ENCODE measurements around the gene TANC1.

The TANC1 gene

DNA sequence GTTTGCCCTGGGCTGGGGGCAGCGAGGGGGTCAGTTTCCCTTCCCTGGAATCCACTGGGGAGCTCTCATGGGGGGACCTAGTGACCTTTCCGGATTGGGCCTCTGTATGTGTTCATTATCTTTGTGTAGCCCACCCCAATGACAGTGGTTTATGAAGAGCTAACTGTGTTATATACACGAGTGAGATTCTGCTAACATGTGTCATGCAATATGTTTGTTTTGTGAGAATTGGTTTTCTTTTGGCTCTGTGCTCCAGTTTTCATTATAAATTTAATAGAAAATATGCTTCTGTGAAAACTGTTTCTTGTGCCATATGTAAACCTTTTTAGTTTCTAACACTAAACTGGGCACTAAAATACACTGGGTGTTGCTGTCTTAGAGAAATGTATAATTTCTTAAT lies 207.5 kb downstream of the TANC1 start:
- DNase-seq = no peak

DNA sequence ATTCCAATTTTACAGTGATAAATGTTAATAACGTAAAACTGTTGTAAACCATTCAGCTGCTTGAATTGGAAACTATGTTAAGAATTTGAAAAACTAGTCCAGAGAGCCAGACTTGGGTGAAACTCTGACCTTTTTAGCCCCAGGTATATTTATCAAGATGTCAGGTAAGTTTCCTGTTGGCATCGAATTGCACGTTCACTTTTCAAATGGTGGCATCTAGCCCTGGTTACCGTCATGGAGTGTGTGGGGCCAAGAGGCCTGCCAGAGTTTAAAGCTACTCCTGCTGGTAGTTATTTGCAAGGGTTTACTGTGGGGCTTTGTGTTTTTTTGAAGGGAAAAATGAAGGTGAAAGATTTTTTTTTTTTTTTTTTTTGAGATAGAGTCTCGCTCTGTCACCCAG lies 208.1 kb downstream of the TANC1 start:
- DNase-seq = no peak

DNA sequence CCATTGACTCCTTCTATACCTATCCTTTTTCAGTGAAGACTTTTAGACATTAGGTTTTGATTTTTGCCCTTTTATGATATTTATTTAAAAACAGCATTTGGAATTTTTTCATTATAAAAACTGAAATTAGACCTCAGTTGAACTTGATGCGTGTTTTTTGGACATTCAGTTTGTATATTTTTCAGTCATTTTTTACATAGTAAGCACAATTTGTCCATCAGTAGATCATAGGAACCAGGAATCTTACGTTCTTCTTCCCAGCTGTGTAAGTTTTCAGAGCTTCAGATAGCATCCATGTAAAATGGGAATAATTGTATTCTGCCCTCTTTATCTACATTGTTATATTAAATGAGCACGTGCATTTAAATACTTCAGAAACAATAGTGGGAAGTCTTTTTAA lies 208.9 kb downstream of the TANC1 start:
- no peak for DNase-seq

DNA sequence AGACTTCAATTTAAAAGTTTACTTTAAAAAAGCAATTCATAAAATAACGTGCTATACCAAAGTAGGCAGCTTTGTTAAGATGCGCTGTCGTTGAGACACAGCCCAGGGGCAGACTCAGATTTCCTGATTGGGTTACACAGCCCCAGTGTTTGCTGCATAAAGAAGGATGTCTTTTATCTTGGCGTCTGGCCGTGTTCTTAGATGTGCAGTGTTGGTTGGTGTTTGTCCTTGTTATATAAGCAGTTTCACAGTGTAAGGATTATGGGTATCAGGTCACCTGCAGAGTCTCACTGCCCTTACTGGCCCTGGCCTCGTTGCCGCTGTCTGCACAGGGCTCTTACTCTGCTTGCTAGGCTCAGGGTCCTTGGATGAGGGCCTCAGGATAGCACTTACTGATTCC lies 209.5 kb downstream of the TANC1 start:
- no peak for DNase-seq

DNA sequence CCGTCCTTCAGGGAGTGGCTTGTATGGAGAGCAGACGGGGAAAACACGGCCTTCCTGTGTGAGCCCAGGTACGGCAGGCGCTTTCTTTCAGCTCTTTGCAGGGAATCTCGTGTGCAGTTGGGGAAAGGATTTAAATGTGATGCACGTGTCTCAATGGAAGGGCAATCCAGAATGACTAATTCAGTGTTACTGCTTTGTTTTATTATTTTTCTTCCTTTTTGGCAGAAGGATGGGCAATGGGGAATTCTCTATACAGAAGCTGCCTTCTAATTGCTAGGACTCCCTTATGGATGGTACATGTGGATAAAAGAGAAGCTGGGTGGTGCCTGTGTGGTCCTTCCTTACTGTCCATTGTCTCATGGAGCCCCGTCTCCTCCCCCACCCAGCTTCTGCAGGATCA lies 210.7 kb downstream of the TANC1 start:
- no peak for DNase-seq

DNA sequence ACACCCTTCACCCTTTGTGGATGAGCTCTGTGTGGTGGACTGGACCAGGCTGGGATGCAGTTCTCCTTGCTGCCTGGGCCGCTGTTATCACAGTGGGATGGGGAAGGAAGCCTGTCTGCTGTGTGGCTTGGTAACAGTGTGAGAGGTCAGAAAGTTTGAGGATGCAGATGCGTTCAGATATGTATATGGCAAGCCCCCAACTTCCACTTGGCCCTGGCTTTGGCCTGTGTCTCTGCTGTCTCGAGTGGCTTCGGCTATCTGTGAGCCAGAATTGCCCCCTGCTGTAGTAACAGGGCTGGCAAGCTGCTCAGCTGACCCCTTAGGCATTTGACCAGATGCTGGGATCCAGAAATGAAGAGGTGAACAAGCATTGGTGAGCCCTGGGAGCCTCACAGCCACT lies 211.3 kb downstream of the TANC1 start:
- no peak for DNase-seq

DNA sequence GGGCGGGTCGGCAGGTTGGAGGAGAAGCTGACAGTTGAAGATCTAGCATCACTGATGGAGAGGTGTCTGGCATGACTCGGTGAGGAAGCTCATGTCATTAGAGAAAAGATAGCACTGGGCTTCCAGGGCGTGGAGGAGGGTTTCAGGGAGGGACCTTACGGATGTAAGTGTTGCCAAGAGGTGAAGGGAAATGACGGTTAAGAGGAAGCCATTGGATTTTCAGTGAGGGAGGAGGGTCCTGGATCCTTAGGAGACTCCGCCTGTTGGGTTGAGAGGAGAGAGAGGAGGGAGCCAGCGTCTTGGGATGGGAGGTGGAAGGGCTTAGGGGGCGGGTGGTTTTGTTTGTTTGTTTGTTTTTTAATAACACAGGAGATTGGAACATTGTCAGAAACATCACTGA lies 214.9 kb downstream of the TANC1 start:
- DNase-seq = no peak

DNA sequence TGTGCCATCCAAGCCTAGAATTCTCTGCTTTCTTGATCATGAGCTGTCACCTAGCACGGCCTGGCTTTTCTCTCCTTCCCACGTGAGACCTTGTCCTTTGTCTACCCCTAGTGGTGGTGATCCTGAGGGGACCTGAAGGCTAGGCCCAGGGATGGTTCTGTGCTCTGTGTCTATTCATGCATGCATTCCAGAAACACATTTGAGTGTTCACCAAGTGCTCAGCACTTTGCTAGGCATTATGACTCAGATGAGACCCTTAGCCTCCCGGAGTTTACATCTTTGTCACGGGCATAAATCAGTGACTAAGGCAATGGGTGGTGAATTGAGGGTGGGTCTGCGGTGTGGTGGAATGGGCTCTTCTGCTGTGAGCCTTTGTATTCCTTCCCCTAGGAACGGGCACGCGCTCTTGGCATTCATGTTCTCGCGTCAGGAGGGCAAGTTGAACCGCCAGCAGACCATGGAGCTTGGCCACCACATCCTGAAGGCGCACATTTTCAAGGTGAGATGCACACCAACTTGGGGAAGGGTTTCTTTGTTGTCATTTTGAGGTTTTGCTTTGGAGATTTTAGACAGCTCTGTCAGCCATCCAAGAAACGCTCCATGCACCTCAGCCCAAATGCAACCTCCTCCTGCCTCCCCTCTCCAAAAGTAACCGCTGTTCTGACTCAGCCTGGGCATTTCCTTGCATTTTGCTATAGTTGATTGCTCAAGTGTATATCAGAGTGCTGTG lies 217.1 kb downstream of the TANC1 start:
- DNase-seq = no peak

DNA sequence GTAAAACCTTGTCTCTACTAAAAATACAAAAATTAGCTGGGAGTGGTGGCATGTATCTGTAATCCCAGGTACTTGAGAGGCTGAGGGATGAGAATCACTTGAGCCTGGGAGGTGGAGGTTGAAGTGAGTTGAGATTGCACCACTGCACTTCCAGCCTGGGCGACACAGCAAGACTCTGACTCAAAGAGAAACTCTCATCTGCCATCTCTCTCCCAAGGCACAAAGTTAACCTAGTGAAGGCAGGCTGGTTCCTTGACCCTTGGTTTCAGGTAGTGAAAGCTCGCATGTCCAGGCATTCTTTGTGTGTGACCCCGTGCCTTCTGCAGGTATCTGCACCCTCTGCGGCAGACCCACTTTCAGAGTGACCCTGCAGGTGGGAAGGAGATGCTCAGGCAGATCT lies 218.0 kb downstream of the TANC1 start:
- DNase-seq = no peak

DNA sequence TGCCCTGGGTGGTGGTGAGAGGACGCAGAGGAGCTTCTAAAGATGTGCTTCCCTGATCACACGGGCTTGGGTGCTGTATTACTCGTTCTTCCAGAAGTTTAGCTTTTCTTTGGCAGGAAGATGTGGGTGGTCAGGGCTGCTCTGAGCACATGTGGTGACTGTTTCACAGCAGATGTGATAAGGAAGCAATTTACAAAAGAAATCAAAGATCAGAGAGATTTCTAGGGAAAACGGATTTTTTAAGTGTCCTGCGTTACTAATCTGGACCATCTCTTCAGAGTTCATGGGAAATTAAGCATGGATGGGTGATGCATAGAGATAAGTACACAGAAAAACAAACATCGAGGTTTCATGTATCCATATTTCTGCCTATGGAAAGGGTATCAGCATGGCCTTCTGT lies 218.7 kb downstream of the TANC1 start:
- no peak for DNase-seq

DNA sequence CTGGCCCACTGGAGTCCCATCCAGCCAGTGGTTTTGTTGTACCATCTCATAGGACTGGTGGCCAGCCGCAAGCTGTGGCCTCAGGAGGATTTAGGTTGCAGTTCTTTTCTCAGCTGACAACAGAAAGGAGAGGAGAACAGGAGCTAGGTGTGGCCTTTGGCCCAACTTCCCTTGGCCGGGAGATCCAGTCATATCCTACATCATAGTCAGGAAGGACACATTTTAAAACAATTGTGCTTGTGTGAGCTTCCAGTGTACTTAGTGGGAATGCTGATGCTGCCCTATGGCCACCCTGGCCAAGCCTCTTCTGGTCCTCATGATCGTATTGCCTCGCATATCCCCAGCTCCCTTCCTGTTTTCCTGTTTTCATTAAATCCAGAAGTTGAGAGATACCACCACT lies 220.0 kb downstream of the TANC1 start:
- no peak for DNase-seq

DNA sequence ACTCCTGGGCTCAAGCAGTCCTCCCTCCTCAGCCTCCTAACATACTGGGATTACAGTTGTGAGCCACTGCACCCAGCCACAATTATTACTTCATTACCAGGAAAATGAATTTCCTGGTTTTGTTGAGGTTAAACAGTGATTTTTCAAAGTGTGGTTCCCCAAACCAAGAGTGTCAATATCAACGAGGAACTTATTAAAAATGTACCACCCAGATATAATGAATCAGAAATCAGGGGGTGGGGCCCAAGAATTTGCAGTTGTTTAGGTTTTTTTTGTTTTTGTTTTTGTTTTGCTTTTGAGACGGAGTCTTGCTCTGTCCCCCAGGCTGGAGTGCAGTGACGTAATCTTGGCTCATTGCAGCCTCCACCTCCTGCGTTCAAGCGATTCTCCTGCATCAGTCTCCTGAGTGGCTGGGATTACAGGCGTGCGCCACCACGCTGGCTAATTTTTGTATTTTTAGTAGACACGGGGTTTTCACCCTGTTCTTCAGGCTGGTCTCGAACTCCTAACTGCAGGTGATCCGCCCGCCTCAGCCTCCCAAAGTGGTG lies 224.0 kb downstream of the TANC1 start:
- DNase-seq = no peak

DNA sequence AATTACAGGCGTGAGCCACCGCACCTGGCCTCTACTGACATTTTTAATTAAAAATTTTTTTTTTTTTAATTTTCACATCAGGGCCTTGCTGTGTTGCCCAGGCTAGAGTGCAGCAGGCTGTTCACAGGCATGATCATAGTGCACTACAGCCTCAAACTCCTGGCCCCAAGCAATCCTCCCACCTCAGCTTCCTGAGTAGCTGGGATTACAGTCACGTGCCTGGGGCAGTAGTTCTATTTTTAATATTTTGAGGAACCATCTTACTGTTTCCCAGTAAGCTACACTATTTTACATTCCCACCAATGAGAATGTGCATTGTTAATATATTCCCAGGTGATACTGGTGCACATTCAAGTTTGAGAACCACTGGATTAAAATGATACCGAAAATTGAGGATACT lies 225.4 kb downstream of the TANC1 start:
- no peak for DNase-seq

DNA sequence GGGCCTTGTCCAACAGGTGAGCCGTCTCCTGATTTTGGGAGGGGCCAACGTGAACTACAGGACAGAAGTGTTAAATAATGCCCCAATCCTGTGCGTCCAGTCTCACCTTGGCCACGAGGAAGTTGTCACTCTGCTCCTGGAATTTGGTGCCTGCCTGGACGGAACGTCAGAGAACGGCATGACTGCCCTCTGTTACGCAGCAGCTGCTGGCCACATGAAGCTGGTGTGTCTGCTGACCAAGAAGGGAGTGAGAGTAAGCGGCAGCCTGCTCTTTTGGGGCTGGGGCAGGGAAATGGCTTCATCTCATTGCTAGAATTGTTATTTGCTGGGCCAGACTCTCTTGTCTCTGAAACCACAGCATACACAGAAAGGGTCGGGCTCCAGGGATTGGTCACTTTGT lies 225.8 kb downstream of the TANC1 start:
- DNase-seq = no peak

DNA sequence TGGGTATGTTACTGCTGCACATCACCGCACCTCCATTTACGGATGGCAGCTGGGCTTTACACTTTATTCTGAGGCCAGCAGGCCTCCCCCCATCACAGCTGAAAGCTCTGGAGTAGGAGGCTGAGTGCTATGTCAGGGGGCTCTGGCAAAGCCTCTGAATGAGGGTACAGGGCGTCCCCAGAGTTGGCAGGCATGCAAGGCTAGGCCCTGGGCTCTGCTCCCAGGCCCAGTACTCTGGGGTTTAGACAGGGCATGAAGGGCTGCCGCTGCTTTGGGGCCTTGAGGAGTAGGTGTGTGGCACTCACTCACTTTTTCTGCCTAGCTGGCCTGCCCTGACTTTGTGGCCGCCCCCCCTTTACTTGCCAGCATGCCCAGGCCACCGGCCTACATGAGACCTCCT lies 227.3 kb downstream of the TANC1 start:
- no peak for DNase-seq

DNA sequence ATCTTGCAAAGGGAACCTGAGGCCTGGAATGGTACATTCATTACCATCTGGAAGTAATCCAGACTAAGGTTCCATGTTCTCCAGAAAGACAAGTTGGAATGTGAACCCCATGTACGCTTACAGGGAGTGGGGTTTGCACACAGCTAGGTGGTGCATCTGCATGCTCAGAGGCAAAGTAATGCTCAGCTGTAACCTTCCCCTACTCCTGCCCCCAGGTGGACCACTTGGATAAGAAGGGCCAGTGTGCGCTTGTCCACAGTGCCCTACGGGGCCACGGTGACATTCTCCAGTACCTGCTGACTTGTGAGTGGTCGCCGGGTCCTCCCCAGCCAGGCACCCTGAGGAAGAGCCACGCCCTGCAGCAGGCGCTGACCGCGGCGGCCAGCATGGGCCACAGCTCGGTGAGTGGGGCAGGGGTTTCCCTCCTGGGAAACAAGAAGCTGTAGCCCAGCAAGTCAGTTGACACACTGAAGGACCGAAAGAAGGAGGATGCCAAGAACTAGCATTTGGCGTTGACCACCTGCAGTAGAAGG lies 228.0 kb downstream of the TANC1 start:
- no peak for DNase-seq

DNA sequence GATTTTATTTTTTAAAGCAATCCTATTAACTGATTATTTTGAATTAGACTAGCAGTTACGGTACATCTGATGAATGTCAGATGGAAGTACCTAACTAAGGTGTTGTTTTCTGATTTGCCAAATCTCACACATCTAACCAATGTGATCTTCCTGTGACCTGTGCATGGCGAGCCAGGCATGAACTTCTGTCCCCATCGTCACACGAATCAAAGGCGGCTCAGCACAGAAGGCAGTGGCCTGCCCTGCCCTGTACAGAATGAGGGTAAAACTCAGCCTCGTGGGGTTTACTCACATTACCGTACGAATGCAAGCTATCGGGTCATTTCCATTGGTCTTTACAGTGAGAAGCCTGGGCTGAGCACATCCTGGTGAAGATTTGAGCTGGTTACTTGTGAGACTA lies 230.8 kb downstream of the TANC1 start:
- DNase-seq = no peak

DNA sequence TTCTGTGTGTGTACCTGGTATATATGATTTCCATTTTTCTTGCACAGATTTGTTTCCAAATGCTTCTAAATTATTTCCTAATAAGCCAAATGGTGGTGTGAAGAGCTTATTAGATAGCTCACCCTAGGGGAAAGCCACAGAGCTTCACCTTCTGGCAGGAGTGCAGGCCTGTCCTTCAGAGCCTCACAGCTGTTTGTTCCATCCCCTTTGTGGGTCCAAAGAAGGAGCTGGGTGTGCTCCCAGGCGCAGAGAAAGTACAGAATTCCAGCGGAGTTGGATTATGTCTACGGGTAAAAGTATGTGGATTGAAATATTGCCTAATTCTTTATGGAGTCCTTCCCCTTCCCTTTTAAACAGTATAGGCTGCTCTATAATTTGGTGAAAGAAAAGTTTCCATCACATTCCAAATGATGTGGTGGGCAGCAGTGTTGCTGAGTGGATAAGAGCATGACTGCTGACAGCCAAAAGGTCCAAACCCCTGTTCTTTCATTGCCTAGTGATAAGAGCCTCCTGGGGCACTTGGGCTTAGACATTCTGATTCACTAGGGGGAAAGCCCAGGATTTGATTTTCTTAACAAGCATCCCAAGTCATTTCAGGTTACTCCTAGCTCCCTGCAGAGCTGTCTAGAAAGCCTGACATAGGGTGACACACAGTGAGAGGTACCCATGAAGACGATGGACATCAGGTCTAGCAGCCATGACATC lies 231.5 kb downstream of the TANC1 start:
- DNase-seq = no peak

DNA sequence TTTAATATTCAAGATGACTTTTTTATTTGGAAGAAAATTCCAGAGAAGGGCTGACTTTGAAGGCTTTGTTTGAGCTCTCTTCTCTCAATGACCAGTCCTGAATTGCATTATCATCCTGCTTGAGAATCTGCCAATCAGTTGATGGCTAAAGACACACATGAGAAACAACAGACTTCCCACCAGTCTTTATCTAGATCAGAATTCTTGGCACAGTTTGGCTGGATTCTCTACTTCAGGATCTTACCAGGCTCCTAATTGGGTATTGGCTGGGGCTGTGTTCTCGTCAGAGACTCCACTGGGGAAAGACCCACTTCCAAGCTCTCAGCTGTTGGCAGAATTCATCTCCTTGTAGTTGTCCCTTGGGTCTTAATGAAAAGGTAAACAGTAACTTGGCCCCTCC lies 232.1 kb downstream of the TANC1 start:
- no peak for DNase-seq

DNA sequence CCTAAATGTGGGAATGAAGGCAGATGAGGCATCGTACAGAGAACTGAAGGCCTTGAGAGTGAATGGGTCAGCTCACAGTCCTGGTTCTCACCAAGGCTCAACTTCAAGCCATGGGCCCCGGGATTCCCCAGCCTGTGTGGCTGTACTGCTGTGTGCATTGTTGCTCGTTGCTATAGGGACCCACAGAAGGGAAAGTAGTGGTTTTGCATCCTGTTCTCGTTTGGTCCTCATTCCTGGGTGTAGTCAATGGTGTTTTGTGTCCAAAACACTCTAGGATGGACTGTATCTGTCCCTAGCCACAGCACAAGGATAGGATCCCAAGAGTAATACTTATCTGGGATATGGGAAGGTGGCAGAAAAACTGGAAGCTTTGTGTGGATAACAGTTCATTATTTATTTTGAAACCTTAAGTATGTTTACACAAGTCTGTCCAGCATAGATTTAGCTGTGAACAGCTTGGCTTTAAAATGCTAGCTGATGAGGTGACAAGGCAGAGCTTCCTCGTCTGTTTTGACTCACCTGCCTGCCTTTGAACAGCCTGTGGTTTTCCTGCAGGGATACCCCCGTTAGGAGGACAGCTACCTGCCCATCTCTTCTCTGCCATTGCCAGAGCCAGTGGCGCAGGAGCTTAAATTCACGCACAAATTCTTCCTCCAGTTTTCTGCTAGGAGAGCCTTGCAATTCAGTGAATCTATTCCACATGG lies 233.1 kb downstream of the TANC1 start:
- no peak for DNase-seq

DNA sequence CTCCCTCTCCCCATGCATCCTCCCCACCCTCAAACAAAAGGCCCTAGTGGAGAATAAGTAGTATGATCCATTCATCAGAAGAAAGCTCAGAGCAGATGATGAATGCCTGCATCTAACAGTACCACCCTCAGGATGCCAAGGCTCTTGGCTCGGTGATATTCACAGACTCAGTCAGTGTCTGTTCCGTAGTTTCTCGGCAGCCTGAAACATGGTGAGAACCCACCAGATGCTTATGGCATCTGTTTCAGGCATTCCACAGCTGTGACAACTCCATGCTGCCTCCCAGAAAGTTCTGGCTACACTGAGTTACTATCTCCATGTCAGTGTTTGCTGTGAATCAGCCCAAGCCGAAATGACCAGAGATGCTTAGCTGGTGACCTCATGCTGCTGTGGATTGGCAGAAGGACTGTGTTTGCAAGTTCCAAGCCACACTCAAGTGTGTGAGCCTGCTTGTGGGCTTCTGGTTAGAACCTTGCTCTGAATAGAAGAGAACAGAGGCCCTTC lies 234.2 kb downstream of the TANC1 start:
- DNase-seq = no peak

DNA sequence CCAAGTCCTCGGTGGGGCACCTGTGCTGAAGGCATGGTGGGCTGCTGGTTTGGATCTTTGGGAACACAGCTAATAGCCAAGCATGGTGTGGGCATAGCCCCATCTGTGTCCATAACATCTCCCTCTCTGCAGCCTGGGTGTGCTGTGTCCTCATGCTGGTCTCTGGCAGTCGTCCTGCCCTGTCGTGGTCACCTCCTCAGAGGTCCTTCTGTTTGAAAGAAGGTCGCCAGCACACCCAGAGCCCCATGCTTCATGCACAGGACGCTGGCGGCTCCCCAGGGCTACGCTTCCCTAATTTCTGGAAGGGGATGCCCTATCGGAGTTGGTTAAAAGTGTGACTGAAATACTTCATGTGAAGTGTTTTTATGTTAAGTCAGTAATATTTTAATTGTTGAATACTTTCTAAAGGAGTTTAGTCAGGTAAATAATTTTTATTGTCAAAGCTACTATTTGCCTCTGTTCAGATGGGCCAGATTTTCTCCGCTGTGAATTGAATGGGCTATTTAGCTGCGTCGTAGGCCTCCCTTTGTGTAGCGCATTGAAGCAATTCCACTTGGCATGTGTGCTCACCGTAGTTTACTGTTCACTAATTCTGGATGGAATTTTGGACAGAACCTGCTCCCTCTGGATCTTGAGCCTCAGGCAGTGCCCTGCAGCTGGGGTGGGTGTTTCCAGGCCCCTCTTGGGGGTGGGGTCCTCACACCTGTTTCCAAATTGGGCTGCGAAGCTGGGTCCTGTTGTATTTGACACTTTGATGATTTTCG lies 236.1 kb downstream of the TANC1 start:
- no peak for DNase-seq
